Sigmoid colon (tissue), 4 donors: ENCODE data around the gene PARS2.

Experiments
- POLR2A ChIP-seq, 2 donors: fragments of 450-650 bp; IDR thresholded peaks; one replicate each; pipeline ENCODE4 v1.6.1; 2016; ENCODE audit warnings: antibody characterized with exemption in 2 of 2, mild to moderate bottlenecking in 2 of 2, moderate library complexity in 2 of 2
- POLR2AphosphoS5 ChIP-seq, 4 donors: sonication (generic); formaldehyde crosslinking; IDR thresholded peaks; one replicate each; pipeline ENCODE4 v1.6.1; 2017; ENCODE audit warnings: antibody characterized with exemption in 4 of 4
- TF ChIP-seq, protein P1 (sequence below), 4 experiments: fragments of 450-650 bp in 3 of 4; fragments of 200-600 bp in 1 of 4; IDR thresholded peaks; one replicate each; pipeline ENCODE4 v1.5.1; 2016 to 2019; ENCODE audit warnings: antibody characterized with exemption in 4 of 4, mild to moderate bottlenecking in 3 of 4, moderate library complexity in 2 of 4

DNA sequence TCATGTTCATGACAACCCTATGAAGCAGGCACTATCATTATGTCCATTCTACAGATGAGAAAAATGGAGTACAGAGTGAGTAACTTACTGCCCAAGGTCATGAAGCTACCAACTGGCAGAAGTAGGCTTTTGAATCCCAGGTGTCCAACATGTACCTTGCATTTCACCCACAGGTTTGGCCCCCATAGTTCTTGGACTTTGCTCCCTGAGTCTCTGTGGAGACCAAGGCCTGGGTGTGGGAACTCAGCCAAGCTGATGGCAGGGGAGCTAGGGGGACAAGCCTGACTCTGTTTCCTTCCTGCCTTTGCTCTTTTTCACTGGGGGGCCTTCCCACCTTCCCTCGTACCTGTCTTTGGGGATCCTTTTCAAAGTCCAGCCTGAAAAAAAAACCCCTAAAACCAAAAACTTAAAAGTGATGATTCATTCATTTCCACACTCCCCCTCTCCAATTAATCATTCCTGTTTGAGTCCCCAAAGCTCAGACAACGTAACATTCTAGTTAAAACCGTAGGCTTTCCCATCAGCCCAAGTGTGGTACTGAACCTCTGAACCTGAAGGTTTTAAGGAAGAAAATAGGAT, 45.3 kb upstream of the PARS2 start:
- TF ChIP-seq POLR2A (IDR thresholded peaks at IDR 0.05) (no peak), POLR2AphosphoS5 (IDR thresholded peaks at IDR 0.05) (no peak)
- TF ChIP-seq, protein P1, sequence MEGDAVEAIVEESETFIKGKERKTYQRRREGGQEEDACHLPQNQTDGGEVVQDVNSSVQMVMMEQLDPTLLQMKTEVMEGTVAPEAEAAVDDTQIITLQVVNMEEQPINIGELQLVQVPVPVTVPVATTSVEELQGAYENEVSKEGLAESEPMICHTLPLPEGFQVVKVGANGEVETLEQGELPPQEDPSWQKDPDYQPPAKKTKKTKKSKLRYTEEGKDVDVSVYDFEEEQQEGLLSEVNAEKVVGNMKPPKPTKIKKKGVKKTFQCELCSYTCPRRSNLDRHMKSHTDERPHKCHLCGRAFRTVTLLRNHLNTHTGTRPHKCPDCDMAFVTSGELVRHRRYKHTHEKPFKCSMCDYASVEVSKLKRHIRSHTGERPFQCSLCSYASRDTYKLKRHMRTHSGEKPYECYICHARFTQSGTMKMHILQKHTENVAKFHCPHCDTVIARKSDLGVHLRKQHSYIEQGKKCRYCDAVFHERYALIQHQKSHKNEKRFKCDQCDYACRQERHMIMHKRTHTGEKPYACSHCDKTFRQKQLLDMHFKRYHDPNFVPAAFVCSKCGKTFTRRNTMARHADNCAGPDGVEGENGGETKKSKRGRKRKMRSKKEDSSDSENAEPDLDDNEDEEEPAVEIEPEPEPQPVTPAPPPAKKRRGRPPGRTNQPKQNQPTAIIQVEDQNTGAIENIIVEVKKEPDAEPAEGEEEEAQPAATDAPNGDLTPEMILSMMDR (IDR thresholded peaks at IDR 0.05): no peak
